GM04504 (cell line): ENCODE data around the gene GMEB2.
"Not testable (repeated sequence)": the region's sequence is repeated elsewhere in the genome, so short reads cannot be mapped to it uniquely, and the experiment has no call there.

Experiments used
- DNase-seq: peaks from one replicate; pipeline ENCODE4 v3.0.0-alpha.2; 2012; ENCODE audit warnings: low read depth

GMEB2 gene

GRCh38 chr20:63612276-63612931, 14.5 kb downstream of the GMEB2 start:
- no peak for DNase-seq

- DNase-seq: no peak
Measured at GRCh38 chr20:63611646-63612045, 15.3 kb downstream of the GMEB2 start.

GRCh38 chr20:63610581-63611435, 16.1 kb downstream of the GMEB2 start:
- DNase-seq: no peak

- DNase-seq: no peak
Measured at GRCh38 chr20:63606686-63607085, 20.2 kb downstream of the GMEB2 start.

- no peak for DNase-seq
Measured at GRCh38 chr20:63602321-63602720, 24.6 kb downstream of the GMEB2 start.

- DNase-seq: not testable (repeated sequence)
Measured at GRCh38 chr20:63601679-63602078, 25.2 kb downstream of the GMEB2 start.

GRCh38 chr20:63599396-63600050, 27.4 kb downstream of the GMEB2 start:
- DNase-seq: no peak

GRCh38 chr20:63598479-63599395, 28.2 kb downstream of the GMEB2 start:
- DNase-seq: no peak

- no peak for DNase-seq
Measured at GRCh38 chr20:63597651-63598478, 29.0 kb downstream of the GMEB2 start.

- DNase-seq: no peak
Measured at GRCh38 chr20:63596423-63596822, 30.5 kb downstream of the GMEB2 start.

GRCh38 chr20:63595416-63596127, 31.3 kb downstream of the GMEB2 start:
- no peak for DNase-seq

GRCh38 chr20:63594043-63594561, 32.8 kb downstream of the GMEB2 start:
- DNase-seq: peak; percentile 88

- no peak for DNase-seq
Measured at GRCh38 chr20:63592661-63593060, 34.2 kb downstream of the GMEB2 start.

- DNase-seq: no peak
Measured at GRCh38 chr20:63591786-63592355, 35.0 kb downstream of the GMEB2 start.

- no peak for DNase-seq
Measured at GRCh38 chr20:63591147-63591533, 35.8 kb downstream of the GMEB2 start.

- DNase-seq: no peak
Measured at GRCh38 chr20:63590218-63591146, 36.4 kb downstream of the GMEB2 start.

GRCh38 chr20:63589261-63590217, 37.4 kb downstream of the GMEB2 start:
- DNase-seq: no peak
